ENCODE results near the gene SPRR2B.
"Not testable (repeated sequence)": the region's sequence is repeated elsewhere in the genome, so short reads cannot be mapped to it uniquely, and the experiment has no call there.

Gene SPRR2B

DNA sequence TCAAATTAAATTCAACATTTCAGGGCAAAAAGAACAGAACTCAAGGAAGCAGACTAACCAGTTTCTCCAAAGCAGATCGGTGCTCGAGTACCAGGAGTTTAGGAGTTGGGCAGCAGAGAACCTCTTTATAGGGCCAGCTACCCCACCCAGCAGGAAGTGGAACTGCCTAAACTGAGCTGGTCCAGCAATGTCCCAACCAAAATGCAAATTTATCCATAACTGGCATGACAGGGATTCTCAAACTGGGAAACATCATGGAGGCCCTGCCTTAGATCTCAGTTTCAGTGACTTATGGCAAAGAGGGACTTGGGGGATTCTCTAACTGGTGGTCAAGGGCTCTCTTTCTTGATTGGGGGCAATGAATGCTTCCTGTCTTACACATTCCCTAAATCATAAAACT lies at the start of gene SPRR2B:
Gene SPRR2B, minus strand, starts transcription at position 101 of the 400 bp plus-strand sequence. CDS start 772 bp downstream, outside the sequence.
- DNase-seq (ENCODE audit: low spot score), result no peak

DNA sequence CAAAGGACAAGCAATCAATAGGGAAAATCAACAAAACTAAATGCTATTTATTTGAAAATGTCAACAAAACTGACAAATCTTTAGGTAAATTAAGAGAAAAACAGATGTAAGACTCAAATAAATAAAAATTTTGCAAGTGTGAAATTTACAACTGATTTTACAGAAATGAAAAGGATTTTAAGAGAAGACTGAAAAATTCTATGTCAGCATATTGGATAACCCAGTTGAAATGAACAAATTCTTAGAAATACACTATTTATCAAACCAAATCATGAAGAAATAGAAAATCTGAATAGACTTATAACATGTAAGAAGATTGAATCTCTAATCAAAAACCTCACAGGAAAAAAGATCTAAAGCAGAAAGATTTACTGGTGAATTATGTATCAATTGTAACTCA lies 49.5 kb upstream of the SPRR2B start:
- DNase-seq (ENCODE audit: low spot score), result no peak

DNA sequence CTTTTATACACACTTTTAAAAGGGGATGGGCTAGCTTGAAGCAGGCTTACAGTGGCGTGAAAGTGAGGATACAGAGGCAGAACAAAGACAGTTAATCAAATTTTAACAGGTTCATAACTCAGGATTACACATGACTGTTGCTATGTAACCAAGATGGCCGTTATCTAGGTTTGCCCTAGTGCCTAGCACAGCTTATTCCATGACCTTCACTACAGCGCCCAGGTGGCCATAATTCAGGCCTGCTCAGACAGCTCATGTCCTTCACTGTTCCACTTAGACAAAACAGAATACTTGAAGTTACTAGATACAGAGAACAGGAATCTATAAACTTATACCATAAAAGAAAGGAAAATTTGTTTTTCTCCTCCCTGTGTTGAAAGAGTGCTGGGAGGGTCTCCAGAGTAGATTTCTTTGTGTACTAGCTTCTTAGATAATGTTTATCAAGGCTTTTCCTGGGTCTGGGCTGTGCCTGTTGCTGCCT lies 48.1 kb upstream of the SPRR2B start:
- DNase-seq (ENCODE audit: low spot score), result no peak

DNA sequence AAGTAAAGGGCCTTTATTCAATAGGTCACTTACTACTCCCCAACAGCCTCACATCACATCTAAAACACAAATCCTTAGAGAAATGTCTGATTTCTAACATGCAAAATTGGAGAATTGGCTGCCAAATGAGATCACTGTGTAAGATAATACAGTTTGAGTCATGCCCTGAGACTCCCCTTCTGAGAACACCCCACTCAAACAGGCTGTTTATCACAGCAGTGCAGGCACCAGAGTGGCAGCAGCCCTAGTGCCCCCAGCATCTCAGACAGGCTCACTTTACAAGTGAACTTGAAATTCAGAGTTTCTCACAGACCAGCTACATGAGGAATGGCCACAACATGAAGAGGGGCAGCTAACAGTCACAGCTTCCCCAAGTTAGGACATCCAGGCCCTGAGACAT lies 43.9 kb upstream of the SPRR2B start:
- DNase-seq (ENCODE audit: low spot score), result not testable (repeated sequence)

GRCh38 chr1:153113416-153113815 lies 42.0 kb upstream of the SPRR2B start, which contains the start of gene SPRR2F:
TSS of gene SPRR2F (minus strand) at chr1:153113516. CDS start at chr1:153112733, 783 bp downstream.
- no peak for DNase-seq (ENCODE audit: low spot score)

DNA sequence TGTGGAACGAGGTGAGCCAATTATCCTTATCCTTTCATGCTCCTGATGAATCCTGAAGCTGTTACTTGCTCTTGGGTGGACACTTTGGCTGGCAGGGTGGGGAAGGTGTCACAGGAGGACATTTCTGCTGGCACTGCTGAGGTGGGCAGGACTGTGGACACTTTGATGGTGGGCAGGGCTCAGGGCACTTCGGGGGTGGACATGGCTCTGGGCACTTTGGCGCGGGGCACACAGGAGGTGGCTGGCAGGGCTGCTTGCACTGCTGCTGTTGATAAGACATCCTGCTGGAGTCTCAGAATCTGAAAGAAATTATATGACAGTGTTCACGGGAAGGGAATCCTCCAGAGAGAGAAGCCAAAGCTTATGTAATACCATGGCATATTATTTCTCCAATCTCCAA lies 41.0 kb upstream of the SPRR2B start:
- not testable (repeated sequence) for DNase-seq (ENCODE audit: low spot score)

GRCh38 chr1:153100245-153100644 lies 28.8 kb upstream of the SPRR2B start:
- DNase-seq (ENCODE audit: low spot score), result no peak

- DNase-seq (ENCODE audit: low spot score), result no peak
These were observed 28.1 kb upstream of the SPRR2B start for GRCh38 chr1:153099461-153100045.

DNA sequence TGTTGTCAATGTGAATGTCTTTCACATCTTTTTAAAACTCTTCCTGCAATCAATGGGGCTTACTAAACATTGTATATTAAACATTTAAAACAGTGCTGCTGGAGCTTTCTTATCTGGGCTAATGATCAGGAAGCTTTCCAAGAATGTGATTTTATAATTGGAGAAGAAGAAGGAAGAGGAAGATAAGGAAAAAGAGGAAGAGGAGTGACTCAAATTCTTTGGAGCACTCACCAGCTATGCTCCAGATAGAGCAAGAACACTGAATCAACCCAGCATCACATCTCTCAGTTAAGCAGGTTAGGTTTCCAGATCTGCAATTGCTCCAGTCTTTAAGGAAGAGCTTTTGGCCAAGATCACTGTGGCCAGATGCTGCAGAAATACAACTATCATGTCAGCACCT lies 24.4 kb upstream of the SPRR2B start:
- no peak for DNase-seq (ENCODE audit: low spot score)

DNA sequence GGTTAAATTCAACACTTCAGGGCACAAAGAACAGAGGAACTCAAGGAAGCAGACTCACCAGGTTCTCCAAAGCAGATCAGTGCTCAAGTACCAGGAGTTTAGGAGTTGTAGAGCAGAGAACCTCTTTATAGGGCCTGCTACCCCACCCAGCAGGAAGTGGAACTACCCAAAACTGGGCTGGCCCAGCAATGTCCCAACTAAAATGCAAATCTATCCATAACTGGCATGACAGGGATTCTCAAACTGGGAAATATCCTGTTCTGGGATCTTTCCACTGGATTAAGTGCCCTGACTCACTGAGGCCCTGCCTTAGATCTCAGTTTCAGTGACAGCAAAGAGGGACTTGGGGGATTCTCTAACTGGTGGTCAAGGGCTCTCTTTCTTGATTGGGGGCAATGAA lies 23.0 kb upstream of the SPRR2B start, which contains the start of gene SPRR2E:
Gene SPRR2E, minus strand, starts transcription at position 101 of the 400 bp plus-strand sequence. CDS start 775 bp downstream, outside the sequence.
- DNase-seq (ENCODE audit: low spot score), result no peak

GRCh38 chr1:153087652-153088051 lies 16.2 kb upstream of the SPRR2B start:
- DNase-seq (ENCODE audit: low spot score), result no peak

GRCh38 chr1:153081736-153082135 lies 10.3 kb upstream of the SPRR2B start:
- no peak for DNase-seq (ENCODE audit: low spot score)

GRCh38 chr1:153072806-153073726 lies 1.7 kb upstream of the SPRR2B start:
- no peak for DNase-seq (ENCODE audit: low spot score)

DNA sequence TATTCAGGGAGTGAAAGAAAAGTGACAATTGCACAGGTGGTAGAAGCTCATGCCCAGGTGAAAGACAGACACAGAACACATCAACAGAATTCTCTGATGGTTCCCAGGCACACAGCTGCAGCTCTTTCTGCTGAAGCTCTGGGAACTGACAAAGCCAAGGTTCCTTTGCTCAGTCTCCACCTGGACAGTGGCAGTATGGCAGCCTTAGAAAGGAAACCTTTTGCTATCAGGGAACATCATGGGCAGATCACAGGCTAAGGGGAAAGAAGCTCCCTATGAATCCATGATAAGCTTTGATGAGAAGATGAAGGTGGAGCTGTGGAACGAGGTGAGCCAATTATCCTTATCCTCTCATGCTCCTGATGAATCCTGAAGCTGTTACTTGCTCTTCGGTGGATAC lies 1.2 kb downstream of the SPRR2B start:
- DNase-seq (ENCODE audit: low spot score), result no peak

- no peak for DNase-seq (ENCODE audit: low spot score)
These were observed 12.3 kb downstream of the SPRR2B start for GRCh38 chr1:153058826-153059784.

DNA sequence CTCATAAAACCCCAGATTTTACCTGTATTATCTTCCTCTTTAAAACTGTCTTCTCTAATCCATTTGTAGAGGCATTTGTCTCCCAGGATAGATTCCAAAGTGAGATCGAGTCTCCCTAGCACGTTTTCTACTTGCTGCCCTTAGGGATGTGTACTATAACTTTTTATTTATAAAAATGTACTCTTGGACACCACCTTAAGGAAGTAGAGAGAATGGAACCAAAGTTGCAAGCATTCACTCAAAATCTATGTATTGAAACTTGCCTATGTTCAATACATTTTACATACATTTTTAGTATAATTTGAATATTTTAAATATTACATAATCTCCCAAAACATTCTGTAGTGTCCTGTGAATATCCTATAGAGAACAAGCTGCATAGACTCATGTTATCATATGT lies 13.3 kb downstream of the SPRR2B start:
- no peak for DNase-seq (ENCODE audit: low spot score)

- no peak for DNase-seq (ENCODE audit: low spot score)
These were observed 14.0 kb downstream of the SPRR2B start, which contains the start of gene SPRR2A for GRCh38 chr1:153057375-153057774. TSS of gene SPRR2A (minus strand) at chr1:153057512. CDS start at chr1:153056735, 777 bp downstream.

GRCh38 chr1:153056111-153056510 lies 15.3 kb downstream of the SPRR2B start:
- not testable (repeated sequence) for DNase-seq (ENCODE audit: low spot score)

DNA sequence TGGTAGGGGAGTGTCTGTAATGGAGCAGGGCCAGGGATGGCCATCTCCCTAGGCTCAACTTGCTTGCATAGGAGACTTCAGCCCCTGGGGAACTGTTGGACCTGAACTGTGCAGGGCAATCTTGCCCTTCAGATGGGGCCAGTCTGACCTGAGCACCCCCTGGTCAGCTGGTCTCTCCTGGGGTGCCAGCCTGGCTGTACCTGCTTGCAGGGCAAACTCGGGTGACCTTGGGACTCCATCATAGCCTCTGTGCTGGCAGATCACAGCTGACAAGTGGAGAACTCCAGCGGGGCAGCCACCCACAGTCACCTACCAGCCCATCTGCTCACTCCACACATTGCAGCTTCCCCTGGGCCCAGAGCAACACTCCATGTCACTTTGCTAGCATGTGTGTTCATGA lies 22.2 kb downstream of the SPRR2B start:
- no peak for DNase-seq (ENCODE audit: low spot score)

DNA sequence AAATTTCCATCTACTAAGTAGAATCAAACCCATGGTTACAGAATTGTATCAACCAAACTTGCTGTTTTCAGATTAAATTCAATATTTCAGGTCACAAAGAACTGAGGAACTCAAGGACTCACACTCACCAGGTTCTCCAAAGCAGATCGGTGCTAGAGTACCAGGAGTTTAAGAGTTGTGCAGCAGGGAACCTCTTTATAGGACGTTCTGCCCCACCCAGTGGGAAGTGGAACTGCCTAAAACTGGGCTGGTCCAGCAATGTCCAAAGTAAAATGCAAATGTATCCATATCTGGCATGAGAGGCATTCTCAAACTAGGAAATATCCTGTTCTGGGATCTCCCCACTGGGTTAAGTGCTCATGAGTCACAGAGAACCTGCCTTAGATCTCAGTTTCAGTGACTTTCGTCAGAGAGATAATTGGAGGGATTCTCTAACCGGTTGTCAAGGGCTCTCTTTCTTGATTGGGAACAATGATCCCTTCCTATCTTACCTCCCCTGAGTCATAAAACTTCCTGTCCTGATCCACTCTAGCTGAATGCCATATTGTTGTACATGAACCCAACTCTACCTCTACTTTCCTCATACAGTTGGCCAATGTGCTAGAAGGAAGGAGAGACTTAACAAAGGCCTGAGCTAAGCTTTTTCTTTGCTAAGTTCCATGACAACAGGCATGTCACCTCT lies 30.3 kb downstream of the SPRR2B start, which contains the start of gene SPRR2D:
Gene SPRR2D, minus strand, starts transcription at position 171 of the 682 bp plus-strand sequence. CDS start 774 bp downstream, outside the sequence.
- no peak for DNase-seq (ENCODE audit: low spot score)

- DNase-seq (ENCODE audit: low spot score), result no peak
These were observed 36.2 kb downstream of the SPRR2B start for GRCh38 chr1:153035211-153035610.

All from GM03348 (cell line).